ENCODE data around the gene BRAF.
"Not testable (repeated sequence)": the region's sequence is repeated elsewhere in the genome, so short reads cannot be mapped to it uniquely, and the experiment has no call there.

GRCh38 chr7:140765441-140765840 lies 159.3 kb downstream of the BRAF start:
- TF ChIP-seq, protein P1, sequence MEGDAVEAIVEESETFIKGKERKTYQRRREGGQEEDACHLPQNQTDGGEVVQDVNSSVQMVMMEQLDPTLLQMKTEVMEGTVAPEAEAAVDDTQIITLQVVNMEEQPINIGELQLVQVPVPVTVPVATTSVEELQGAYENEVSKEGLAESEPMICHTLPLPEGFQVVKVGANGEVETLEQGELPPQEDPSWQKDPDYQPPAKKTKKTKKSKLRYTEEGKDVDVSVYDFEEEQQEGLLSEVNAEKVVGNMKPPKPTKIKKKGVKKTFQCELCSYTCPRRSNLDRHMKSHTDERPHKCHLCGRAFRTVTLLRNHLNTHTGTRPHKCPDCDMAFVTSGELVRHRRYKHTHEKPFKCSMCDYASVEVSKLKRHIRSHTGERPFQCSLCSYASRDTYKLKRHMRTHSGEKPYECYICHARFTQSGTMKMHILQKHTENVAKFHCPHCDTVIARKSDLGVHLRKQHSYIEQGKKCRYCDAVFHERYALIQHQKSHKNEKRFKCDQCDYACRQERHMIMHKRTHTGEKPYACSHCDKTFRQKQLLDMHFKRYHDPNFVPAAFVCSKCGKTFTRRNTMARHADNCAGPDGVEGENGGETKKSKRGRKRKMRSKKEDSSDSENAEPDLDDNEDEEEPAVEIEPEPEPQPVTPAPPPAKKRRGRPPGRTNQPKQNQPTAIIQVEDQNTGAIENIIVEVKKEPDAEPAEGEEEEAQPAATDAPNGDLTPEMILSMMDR (IDR thresholded peaks at IDR 0.05; ENCODE audit: insufficient read depth, low read depth, low read length): not testable (repeated sequence)
- not testable (repeated sequence) for TF ChIP-seq EZH2 (IDR thresholded peaks at IDR 0.05; ENCODE audit: insufficient read depth, low read length)

Data from astrocyte (in vitro differentiated cells and primary cell).